K562 (cell line): Measurements from ENCODE around the gene CLDN15. TPM values are rescaled to one million over a fixed set of nuclear protein-coding genes. Genes with fewer than 3 reads are reported as not detected.
A peak's percentile ranks its signal among the peaks of the same experiment; 100 is the strongest.

Experiments used
- CCAR2 ChIP-seq: fragments of 200-400 bp; formaldehyde crosslinking; IDR thresholded peaks from 2 replicates; pipeline ENCODE4 v1.6.1; 2017; ENCODE audit warnings: mild to moderate bottlenecking, low read depth, low read length
- EP400 ChIP-seq: fragments of 450-650 bp; IDR thresholded peaks from 2 replicates; pipeline ENCODE4 v1.6.1; 2017; ENCODE audit warnings: antibody characterized with exemption, mild to moderate bottlenecking, moderate library complexity
- FIP1L1 ChIP-seq: fragments of 200-400 bp; formaldehyde crosslinking; IDR thresholded peaks from 2 replicates; pipeline ENCODE4 v1.6.1; 2018; ENCODE audit warnings: mild to moderate bottlenecking, low read depth, low read length; ENCODE audit not compliant: poor library complexity, severe bottlenecking
- KLF10 ChIP-seq: fragments of 250-450 bp; sonication (Bioruptor Pico); IDR thresholded peaks from 2 replicates; pipeline ENCODE4 v1.6.1; 2021; ENCODE audit warnings: matching md5 sums
- MTA3 ChIP-seq: fragments of 450-650 bp; formaldehyde crosslinking; IDR thresholded peaks from 2 replicates; pipeline ENCODE4 v1.6.1; 2017; ENCODE audit warnings: mild to moderate bottlenecking, borderline replicate concordance
- RAD21 ChIP-seq, 2 experiments: fragments of 250-450 bp in 1 of 2; fragments of 450-650 bp in 1 of 2; sonication (Bioruptor Pico) in 1 of 2; formaldehyde crosslinking in 1 of 2; IDR thresholded peaks in 1 of 2; conservative IDR thresholded peaks in 1 of 2; 2 replicates each; pipeline versions ENCODE4 v1.4.0 to v1.8.0; 2020 to 2022; ENCODE audit warnings: mild to moderate bottlenecking in 2 of 2, moderate library complexity in 1 of 2
- SRF ChIP-seq, 2 experiments: fragments of 250-450, 450-650 bp in 1 of 2; sonication (Bioruptor Pico) in 1 of 2; sonication (generic) in 1 of 2; formaldehyde crosslinking; IDR thresholded peaks; 2 replicates each; pipeline versions ENCODE4 v1.5.0 to v1.5.1; 2020 to 2022; ENCODE audit warnings: mild to moderate bottlenecking in 1 of 2, missing genetic modification reagents in 1 of 2
- SUPT5H ChIP-seq: fragments of 450-650 bp; IDR thresholded peaks from 2 replicates; pipeline ENCODE4 v1.6.1; 2016
- ZNF12 ChIP-seq: sonication (generic); formaldehyde crosslinking; IDR thresholded peaks from 2 replicates; pipeline ENCODE4 v1.4.0; 2020; ENCODE audit warnings: mild to moderate bottlenecking, missing genetic modification reagents
- ZNF184 ChIP-seq: sonication (generic); formaldehyde crosslinking; IDR thresholded peaks from 2 replicates; pipeline ENCODE4 v1.5.0; 2020; ENCODE audit warnings: missing genetic modification reagents
- polyA plus RNA-seq, 8 experiments: library from polyadenylated mRNA; depleted of rRNA in 4 of 8; stranded (reverse) in 5 of 8; unstranded in 3 of 8; fragments of >200 nt; fragmentation: Nextera tagmentation in 2 of 8; fragmentation: Illumina TruSeq in 1 of 8; extraction: Ambion mirVana in 2 of 8; extraction: Trizol in 1 of 8; gene quantifications; 2 replicates each; pipeline versions ENCODE4 v1.2.1 to v1.2.3, GENCODE V29; 2011 to 2014; ENCODE audit warnings: inconsistent platforms in 1 of 8, missing spikeins in 1 of 8
- total RNA-seq, 7 experiments: library from RNA; depleted of rRNA in 6 of 7; stranded (reverse); fragments of >200 nt in 6 of 7; fragmentation: Illumina TruSeq in 2 of 7; extraction: Trizol in 2 of 7; gene quantifications; 2 replicates each; pipeline versions ENCODE4 v1.2.1 to v1.2.3, GENCODE V29; 2011 to 2021; ENCODE audit warnings: low replicate concordance in 1 of 7
- TF ChIP-seq, protein P1 (sequence below): fragments of 250-450 bp; sonication (Bioruptor Pico); IDR thresholded peaks from 2 replicates; pipeline ENCODE4 v1.5.0; 2021
- TF ChIP-seq, protein P2 (sequence below): sonication (generic); IDR thresholded peaks from 2 replicates; pipeline ENCODE4 v1.6.1; 2016
- TF ChIP-seq, protein P3 (sequence below): fragments of 150-350 bp; IDR thresholded peaks from 2 replicates; pipeline ENCODE4 v1.6.1; 2014; ENCODE audit warnings: low read depth, mild to moderate bottlenecking, low read length, borderline replicate concordance
- TF ChIP-seq, protein P4 (sequence below): fragments of 250-450 bp; sonication (Bioruptor Pico); IDR thresholded peaks from 2 replicates; pipeline ENCODE4 v1.8.0; 2022; ENCODE audit warnings: inconsistent platforms
- TF ChIP-seq, protein P5 (sequence below), 2 experiments: IDR thresholded peaks in 1 of 2; conservative IDR thresholded peaks in 1 of 2; 2 replicates each; pipeline ENCODE4 v1.6.1; 2016; ENCODE audit warnings: low read depth in 2 of 2, mild to moderate bottlenecking in 1 of 2, missing compliant biosample characterization in 1 of 2, missing genetic modification characterization in 1 of 2, moderate library complexity in 1 of 2

The CLDN15 gene
- total and polyA plus RNA-seq, 9 of the 15 experiments (the other 6 are each of a cell fraction or from before 2014, with no cell fraction given) = 0.32 to 14.5 (median 7.4) TPM

DNA sequence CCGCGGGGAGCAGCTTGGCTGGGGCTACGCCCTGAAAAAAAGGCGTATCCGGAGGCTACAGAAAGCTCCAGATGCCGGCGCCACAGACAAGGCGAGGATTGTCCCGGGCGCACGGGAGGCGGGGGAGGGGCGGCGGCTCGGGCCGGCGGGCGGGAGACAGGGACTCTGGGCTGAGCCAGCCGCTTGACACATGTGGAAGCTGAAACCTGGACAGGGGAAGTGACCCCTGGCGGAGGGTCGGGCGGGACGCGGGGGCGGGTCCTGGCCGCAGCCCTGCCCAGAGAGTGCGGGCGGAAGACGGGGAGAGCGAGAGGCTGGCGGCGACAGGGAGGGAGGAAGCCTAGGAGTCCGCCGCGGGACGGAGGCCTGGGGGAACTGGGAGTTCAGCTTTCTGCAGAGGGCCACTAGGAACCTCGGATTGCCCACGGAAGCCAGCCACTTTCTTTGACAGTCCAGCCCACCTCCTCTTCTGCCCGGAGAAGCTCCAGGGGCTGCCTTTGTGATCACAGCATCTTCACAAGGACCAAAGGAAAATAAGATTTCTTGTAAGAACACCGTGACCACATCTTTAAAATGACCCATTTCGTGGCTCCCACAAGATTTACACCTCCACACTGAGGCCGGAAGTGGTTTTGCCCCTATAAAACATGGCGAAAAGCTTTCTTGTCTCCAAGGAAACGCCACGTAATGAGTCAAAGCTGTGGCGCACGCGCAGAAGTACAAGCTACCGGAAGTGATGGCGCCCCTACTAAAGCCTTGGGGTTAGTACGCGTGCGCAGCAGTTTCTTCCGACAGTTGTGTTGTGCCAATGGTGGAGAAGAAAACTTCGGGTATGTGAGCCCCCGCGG lies 20.0 kb downstream of the CLDN15 start, which contains the start of the genes PLOD3 and ZNHIT1 (continued):
- TF ChIP-seq, protein P1, sequence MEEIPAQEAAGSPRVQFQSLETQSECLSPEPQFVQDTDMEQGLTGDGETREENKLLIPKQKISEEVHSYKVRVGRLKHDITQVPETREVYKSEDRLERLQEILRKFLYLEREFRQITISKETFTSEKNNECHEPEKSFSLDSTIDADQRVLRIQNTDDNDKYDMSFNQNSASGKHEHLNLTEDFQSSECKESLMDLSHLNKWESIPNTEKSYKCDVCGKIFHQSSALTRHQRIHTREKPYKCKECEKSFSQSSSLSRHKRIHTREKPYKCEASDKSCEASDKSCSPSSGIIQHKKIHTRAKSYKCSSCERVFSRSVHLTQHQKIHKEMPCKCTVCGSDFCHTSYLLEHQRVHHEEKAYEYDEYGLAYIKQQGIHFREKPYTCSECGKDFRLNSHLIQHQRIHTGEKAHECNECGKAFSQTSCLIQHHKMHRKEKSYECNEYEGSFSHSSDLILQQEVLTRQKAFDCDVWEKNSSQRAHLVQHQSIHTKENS (CRISPR knock-in tag) = no peak
- TF ChIP-seq KLF10 (CRISPR knock-in tag) (no peak), CCAR2 (no peak), ZNF184 (no peak), EP400 (peak; percentile 72; the same call in 1 of the 2 replicates), RAD21 (CRISPR knock-in tag; conservative IDR thresholded peaks at IDR 0.05 in 1 of 2, IDR thresholded peaks at IDR 0.05 in 1 of 2) (no peak; a peak in 3 of 4 replicates), SRF (CRISPR knock-in tag; IDR thresholded peaks at IDR 0.05) (no peak; a peak in 1 of 4 replicates), FIP1L1 (no peak), MTA3 (no peak), ZNF12 (CRISPR knock-in tag) (no peak), SUPT5H (peak; percentile 23)
- TF ChIP-seq, protein P2, sequence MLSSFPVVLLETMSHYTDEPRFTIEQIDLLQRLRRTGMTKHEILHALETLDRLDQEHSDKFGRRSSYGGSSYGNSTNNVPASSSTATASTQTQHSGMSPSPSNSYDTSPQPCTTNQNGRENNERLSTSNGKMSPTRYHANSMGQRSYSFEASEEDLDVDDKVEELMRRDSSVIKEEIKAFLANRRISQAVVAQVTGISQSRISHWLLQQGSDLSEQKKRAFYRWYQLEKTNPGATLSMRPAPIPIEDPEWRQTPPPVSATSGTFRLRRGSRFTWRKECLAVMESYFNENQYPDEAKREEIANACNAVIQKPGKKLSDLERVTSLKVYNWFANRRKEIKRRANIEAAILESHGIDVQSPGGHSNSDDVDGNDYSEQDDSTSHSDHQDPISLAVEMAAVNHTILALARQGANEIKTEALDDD = no peak
- TF ChIP-seq, protein P3, sequence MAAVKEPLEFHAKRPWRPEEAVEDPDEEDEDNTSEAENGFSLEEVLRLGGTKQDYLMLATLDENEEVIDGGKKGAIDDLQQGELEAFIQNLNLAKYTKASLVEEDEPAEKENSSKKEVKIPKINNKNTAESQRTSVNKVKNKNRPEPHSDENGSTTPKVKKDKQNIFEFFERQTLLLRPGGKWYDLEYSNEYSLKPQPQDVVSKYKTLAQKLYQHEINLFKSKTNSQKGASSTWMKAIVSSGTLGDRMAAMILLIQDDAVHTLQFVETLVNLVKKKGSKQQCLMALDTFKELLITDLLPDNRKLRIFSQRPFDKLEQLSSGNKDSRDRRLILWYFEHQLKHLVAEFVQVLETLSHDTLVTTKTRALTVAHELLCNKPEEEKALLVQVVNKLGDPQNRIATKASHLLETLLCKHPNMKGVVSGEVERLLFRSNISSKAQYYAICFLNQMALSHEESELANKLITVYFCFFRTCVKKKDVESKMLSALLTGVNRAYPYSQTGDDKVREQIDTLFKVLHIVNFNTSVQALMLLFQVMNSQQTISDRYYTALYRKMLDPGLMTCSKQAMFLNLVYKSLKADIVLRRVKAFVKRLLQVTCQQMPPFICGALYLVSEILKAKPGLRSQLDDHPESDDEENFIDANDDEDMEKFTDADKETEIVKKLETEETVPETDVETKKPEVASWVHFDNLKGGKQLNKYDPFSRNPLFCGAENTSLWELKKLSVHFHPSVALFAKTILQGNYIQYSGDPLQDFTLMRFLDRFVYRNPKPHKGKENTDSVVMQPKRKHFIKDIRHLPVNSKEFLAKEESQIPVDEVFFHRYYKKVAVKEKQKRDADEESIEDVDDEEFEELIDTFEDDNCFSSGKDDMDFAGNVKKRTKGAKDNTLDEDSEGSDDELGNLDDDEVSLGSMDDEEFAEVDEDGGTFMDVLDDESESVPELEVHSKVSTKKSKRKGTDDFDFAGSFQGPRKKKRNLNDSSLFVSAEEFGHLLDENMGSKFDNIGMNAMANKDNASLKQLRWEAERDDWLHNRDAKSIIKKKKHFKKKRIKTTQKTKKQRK = no peak
- TF ChIP-seq, protein P4, sequence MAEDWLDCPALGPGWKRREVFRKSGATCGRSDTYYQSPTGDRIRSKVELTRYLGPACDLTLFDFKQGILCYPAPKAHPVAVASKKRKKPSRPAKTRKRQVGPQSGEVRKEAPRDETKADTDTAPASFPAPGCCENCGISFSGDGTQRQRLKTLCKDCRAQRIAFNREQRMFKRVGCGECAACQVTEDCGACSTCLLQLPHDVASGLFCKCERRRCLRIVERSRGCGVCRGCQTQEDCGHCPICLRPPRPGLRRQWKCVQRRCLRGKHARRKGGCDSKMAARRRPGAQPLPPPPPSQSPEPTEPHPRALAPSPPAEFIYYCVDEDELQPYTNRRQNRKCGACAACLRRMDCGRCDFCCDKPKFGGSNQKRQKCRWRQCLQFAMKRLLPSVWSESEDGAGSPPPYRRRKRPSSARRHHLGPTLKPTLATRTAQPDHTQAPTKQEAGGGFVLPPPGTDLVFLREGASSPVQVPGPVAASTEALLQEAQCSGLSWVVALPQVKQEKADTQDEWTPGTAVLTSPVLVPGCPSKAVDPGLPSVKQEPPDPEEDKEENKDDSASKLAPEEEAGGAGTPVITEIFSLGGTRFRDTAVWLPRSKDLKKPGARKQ (CRISPR knock-in tag) = no peak
- TF ChIP-seq, protein P5, sequence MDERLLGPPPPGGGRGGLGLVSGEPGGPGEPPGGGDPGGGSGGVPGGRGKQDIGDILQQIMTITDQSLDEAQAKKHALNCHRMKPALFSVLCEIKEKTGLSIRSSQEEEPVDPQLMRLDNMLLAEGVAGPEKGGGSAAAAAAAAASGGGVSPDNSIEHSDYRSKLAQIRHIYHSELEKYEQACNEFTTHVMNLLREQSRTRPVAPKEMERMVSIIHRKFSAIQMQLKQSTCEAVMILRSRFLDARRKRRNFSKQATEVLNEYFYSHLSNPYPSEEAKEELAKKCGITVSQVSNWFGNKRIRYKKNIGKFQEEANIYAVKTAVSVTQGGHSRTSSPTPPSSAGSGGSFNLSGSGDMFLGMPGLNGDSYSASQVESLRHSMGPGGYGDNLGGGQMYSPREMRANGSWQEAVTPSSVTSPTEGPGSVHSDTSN (CRISPR knock-in tag; IDR thresholded peaks at IDR 0.05; ENCODE audit: low read depth) = no peak
- TF ChIP-seq, protein P5 (tag; conservative IDR thresholded peaks at IDR 0.05; ENCODE audit: low read depth) = peak; percentile 60
